Measurements from ENCODE around the gene CNTNAP5. TPM values are rescaled to one million over a fixed set of nuclear protein-coding genes. Genes with fewer than 3 reads are reported as not detected.
A peak's percentile ranks its signal among the peaks of the same experiment; 100 is the strongest.

The CNTNAP5 gene
- total and polyA plus RNA-seq, 2 of the 13 experiments (the other 11 are each of a cell fraction or from before 2014, with no cell fraction given), result not detected

- DNase-seq (ENCODE audit: low spot score), result peak; percentile 69
- FAIRE-seq, result peak; percentile 72
- H3K9ac ChIP-seq (ENCODE audit: insufficient read depth, low read depth, low read length), result no peak overlapping the region
- H2AFZ ChIP-seq (ENCODE audit: low read length), result no peak overlapping the region
- TF ChIP-seq SMC3 (IDR thresholded peaks at IDR 0.05; ENCODE audit: low read length) (peak; percentile 57; the same call in 1 of the 2 replicates), STAG1 (CRISPR knock-in tag; IDR thresholded peaks at IDR 0.05) (peak; percentile 60), LRRFIP1 (CRISPR knock-in tag; conservative IDR thresholded peaks at IDR 0.05) (no peak), YEATS4 (CRISPR knock-in tag; IDR thresholded peaks at IDR 0.05; ENCODE audit: borderline replicate concordance) (no peak), ATF4 (CRISPR knock-in tag; IDR thresholded peaks at IDR 0.05) (peak in 1 of 2 experiments; percentile 71; a peak in 2 of 4 replicates), GABPB1 (CRISPR knock-in tag; IDR thresholded peaks at IDR 0.05) (no peak), CEBPG (CRISPR knock-in tag; IDR thresholded peaks at IDR 0.05) (peak; percentile 50; the same call in 1 of the 2 replicates), MIXL1 (CRISPR knock-in tag; IDR thresholded peaks at IDR 0.05) (peak; percentile 64; the same call in 1 of the 2 replicates), ZBTB21 (CRISPR knock-in tag; IDR thresholded peaks at IDR 0.05) (no peak), ZNF891 (CRISPR knock-in tag; IDR thresholded peaks at IDR 0.05) (no peak), ZNF343 (CRISPR knock-in tag; IDR thresholded peaks at IDR 0.05) (no peak), CTCF (CRISPR knock-in tag; IDR thresholded peaks at IDR 0.05) (peak; percentile 83)
- no TSS peak for BruUV-seq (replicated peaks)
- peak; percentile 94 for ATAC-seq
- no peaks in the 10 kb centered on the region for H3K4me1 ChIP-seq (ENCODE audit: insufficient read depth, low read length)
- no peaks in the 10 kb centered on the region for H3K79me2 ChIP-seq (ENCODE audit: insufficient read depth, low read length)
- in situ Hi-C loops (cut with HindIII; ENCODE audit: extremely low pct_ligation_motif_present, low pct_unique_long_range_greater_than_20kb), result loop anchor here (25.0 kb wide), 1 partner anchor 1983 kb away; no protein-coding TSS in a partner anchor
- no peaks in the 10 kb centered on the region for H3K36me3 ChIP-seq (replicated peaks in 1 of 2; ENCODE audit: control insufficient read depth in 1 of 2, insufficient read depth in 2 of 2, low read length in 2 of 2)
- POLR2A ChIA-PET, result no interaction called here
- no peaks in the 10 kb centered on the region for H3K27me3 ChIP-seq (ENCODE audit: control insufficient read depth in 1 of 2, insufficient read depth in 2 of 2, low read length in 2 of 2)
- H4K20me1 ChIP-seq (ENCODE audit: insufficient read depth, low read length), result no peaks in the 10 kb centered on the region
- no peaks in the 10 kb centered on the region for H3K9me3 ChIP-seq (ENCODE audit: low read length)
- 22% methylated on average over 5 of the region's 5 CpGs for WGBS (ENCODE audit: low lambda C conversion rate)
- no peak overlapping the region for H3K27ac ChIP-seq (ENCODE audit: extremely low read length, insufficient read depth, low read length)
- no peak overlapping the region for H3K4me2 ChIP-seq (ENCODE audit: low read depth, low read length)
- CTCF ChIA-PET (ENCODE audit: low intra/inter-chr PET ratio, low total read pairs), result no interaction called here
- intact Hi-C loops (cut with micrococcal nuclease; ENCODE audit: unreplicated experiment), result loop anchor here (2.0 kb wide), 1 partner anchor 669 kb away; no protein-coding TSS in a partner anchor
- H3K4me3 ChIP-seq (replicated peaks in 1 of 3; ENCODE audit: insufficient read depth in 1 of 3, low read depth in 2 of 3, low read length in 3 of 3), result no peak overlapping the region
Observed at GRCh38 chr2:124804014-124804940, 779.2 kb downstream of the CNTNAP5 start.
